ENCODE data around the gene TWF2. TPM values are rescaled to one million over a fixed set of nuclear protein-coding genes. Genes with fewer than 3 reads are reported as not detected.
A peak's percentile ranks its signal among the peaks of the same experiment; 100 is the strongest.

The TWF2 gene
- total RNA-seq, 3 donors from 2014 or later, result 69.7 to 76.5 (median 72.8) TPM

GRCh38 chr3:52216585-52217408 is 22.2 kb downstream of the TWF2 start:
- Mint-ChIP-seq H3K27me3 (ENCODE audit: low read depth) (no peaks in the 10 kb centered on the region), H3K9me3 (no peaks in the 10 kb centered on the region), H3K4me3 (peak overlapping the region; percentile 54), H3K36me3 (ENCODE audit: insufficient read depth) (peaks cover 30% of the 10 kb centered on the region), H3K4me1 (ENCODE audit: low read depth) (peaks cover 62% of the 10 kb centered on the region)
- ATAC-seq (peak; percentile 75 to 77), DNase-seq (peak; percentile 65)

DNA sequence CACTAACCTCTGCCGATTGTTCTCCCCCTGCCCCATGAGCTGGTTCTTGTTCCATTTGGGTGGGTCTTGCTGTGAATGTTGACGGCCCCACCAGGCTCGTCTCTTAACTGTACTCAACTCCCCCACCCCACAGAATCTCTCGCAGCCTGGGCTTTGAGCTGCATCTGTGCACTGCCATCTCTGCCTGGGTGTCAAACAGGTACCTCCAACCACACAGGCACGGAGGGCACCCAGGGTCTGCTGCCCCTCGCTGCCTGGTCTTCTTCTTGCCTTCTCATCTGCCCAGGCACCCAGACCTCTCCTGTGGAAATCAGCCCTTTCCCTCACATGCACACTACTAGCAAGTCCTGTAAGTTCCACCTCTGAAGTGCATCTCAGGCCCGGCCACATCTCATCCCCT is 23.6 kb downstream of the TWF2 start:
- no peak for ATAC-seq
- no peaks in the 10 kb centered on the region for H3K27me3 Mint-ChIP-seq (ENCODE audit: low read depth)
- no peak overlapping the region for H3K4me3 Mint-ChIP-seq
- H3K9me3 Mint-ChIP-seq, result no peaks in the 10 kb centered on the region
- peaks cover 48% of the 10 kb centered on the region for H3K4me1 Mint-ChIP-seq (ENCODE audit: low read depth)
- peaks cover 33% of the 10 kb centered on the region for H3K36me3 Mint-ChIP-seq (ENCODE audit: insufficient read depth)
- DNase-seq, result no peak

DNA sequence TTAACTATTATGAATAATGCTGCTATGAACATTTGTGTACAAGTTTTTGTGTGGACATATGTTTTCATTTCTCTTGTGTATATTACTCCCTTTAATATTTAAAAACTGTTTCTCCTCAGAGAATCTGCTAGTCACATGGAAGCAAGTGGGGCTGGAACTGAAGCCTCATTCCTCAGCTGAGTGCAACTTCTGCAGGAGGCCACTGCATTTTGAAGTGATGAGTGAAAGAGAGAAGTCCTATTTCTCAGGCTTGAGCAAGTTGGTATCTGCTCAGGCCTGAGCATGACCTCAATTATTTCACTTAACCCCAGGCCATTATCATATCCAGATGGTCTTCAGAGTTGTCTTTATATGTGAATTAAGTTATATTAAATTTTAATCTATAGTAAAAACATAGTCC is 25.1 kb downstream of the TWF2 start:
- H3K9me3 Mint-ChIP-seq, result no peaks in the 10 kb centered on the region

GRCh38 chr3:52213005-52213404 is 26.0 kb downstream of the TWF2 start:
- Mint-ChIP-seq H3K9me3 (no peaks in the 10 kb centered on the region), H3K27me3 (ENCODE audit: low read depth) (no peaks in the 10 kb centered on the region), H3K4me1 (ENCODE audit: low read depth) (peaks cover 28% of the 10 kb centered on the region), H3K4me3 (no peak overlapping the region), H3K36me3 (ENCODE audit: insufficient read depth) (peaks cover 40% of the 10 kb centered on the region)
- no peak for DNase-seq
- no peak for ATAC-seq

More for the DNA sequence above, 25.1 kb downstream of the TWF2 start:
- peaks cover 37% of the 10 kb centered on the region for H3K36me3 Mint-ChIP-seq (ENCODE audit: insufficient read depth)
- H3K4me3 Mint-ChIP-seq, result no peak overlapping the region
- ATAC-seq, result no peak
- H3K4me1 Mint-ChIP-seq (ENCODE audit: low read depth), result peaks cover 37% of the 10 kb centered on the region
- H3K27me3 Mint-ChIP-seq (ENCODE audit: low read depth), result no peaks in the 10 kb centered on the region
- no peak for DNase-seq

DNA sequence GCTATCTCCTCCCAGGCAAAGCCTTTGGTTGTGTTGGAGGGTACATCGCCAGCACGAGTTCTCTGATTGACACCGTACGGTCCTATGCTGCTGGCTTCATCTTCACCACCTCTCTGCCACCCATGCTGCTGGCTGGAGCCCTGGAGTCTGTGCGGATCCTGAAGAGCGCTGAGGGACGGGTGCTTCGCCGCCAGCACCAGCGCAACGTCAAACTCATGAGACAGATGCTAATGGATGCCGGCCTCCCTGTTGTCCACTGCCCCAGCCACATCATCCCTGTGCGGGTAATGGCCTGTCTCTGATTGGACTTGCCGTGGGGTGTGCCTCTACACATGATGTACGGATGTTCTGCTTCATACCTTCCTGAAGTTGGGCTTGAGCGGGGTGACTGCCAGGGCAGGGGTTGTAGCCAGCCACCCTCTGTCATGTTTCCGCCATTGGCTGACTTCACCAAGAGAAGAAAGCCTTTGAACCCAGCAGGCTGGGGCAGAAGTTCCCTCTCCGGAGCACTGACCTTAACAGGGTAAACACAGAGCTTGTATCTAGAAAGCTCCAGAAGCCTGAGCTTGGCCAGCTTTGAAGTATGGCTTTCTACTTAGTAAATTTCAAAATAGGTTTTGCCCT is 27.6 kb downstream of the TWF2 start:
- DNase-seq (no peak), ATAC-seq (no peak)
- no peaks in the 10 kb centered on the region for H3K27me3 Mint-ChIP-seq (ENCODE audit: low read depth)
- peaks cover 53% of the 10 kb centered on the region for H3K36me3 Mint-ChIP-seq (ENCODE audit: insufficient read depth)
- no peak overlapping the region for H3K4me3 Mint-ChIP-seq
- no peaks in the 10 kb centered on the region for H3K9me3 Mint-ChIP-seq
- peaks cover 13% of the 10 kb centered on the region for H3K4me1 Mint-ChIP-seq (ENCODE audit: low read depth)

DNA sequence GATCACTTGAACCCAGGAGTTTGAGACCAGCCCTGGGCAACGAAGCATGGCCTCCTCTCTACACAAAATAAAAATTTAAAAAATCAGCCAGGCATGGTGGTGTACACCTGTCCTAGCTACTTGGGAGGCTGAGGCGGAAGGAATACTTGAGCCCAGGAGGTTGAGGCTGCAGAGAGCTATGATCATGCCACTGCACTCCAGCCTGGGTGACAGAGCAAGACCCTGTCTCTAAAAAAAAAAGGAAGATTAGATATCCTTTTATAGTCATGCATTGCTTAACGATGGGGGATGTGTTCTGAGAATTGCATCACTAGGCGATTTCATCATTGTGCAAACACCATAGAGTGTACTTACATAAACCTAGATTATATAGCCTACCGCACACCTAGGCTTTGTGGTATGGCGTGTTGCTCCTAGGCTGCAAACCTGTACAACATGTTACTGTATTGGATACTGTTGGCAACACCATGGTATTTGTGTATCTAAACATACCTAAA is 28.4 kb downstream of the TWF2 start:
- DNase-seq (no peak), ATAC-seq (no peak)
- Mint-ChIP-seq H3K27me3 (ENCODE audit: low read depth) (no peaks in the 10 kb centered on the region), H3K36me3 (ENCODE audit: insufficient read depth) (peaks cover 57% of the 10 kb centered on the region), H3K4me3 (no peak overlapping the region), H3K9me3 (no peaks in the 10 kb centered on the region), H3K4me1 (ENCODE audit: low read depth) (peaks cover 10% of the 10 kb centered on the region)

DNA sequence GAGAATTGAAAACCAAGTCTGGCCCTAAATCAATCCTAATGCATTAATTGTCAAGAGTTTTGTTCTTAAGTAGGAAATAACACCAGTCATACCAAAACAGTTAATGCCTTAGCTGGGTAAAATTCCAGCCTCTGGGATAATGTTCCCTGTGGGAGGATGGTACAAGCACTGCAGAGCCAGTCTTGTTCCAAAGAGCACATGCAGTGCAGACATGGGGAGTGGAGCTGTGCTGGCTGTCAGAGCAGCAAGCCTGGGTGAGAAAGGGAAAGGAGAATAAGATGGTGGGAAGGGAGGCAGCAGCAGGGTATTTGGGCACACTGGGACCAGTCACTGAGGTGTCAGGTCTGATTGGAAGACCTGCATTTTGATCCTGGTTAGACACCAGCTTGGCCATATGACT is 28.9 kb downstream of the TWF2 start:
- Mint-ChIP-seq H3K4me1 (ENCODE audit: low read depth) (peaks cover 5% of the 10 kb centered on the region), H3K9me3 (no peaks in the 10 kb centered on the region), H3K36me3 (ENCODE audit: insufficient read depth) (peaks cover 54% of the 10 kb centered on the region), H3K27me3 (ENCODE audit: low read depth) (no peaks in the 10 kb centered on the region), H3K4me3 (no peak overlapping the region)
- no peak for DNase-seq
- no peak for ATAC-seq

GRCh38 chr3:52208556-52208955 is 30.4 kb downstream of the TWF2 start:
- H3K36me3 Mint-ChIP-seq (ENCODE audit: insufficient read depth), result peaks cover 59% of the 10 kb centered on the region
- no peak for ATAC-seq

DNA sequence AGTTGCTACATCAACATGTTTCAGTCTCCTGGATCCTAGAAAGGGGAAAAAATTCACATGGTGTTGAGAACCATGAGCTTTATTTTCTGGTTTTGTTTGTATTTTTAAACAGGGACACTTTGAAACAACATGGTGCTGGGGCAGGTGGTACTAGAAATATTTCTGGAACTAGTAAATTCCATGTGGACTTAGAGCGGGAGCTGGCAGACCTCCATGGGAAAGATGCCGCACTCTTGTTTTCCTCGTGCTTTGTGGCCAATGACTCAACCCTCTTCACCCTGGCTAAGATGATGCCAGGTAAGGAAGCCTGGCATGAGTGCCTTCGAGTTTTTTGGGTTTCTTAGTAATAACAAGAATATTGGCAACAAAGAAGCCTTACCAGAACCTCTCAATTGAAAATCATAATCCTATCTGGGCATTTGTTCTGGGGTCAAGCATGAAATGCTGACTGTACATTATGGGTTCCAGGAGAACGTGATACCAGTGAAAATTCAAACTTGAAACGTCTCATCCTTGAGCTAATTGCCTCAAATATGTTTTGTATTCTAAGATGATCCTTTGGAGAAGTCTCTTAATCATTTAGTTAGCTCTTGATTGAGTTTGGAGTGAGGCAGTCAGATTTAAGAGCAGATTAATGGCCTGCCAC is 33.1 kb downstream of the TWF2 start:
- Mint-ChIP-seq H3K4me3 (no peak overlapping the region), H3K27me3 (ENCODE audit: low read depth) (no peaks in the 10 kb centered on the region)
- no peak for ATAC-seq

More at GRCh38 chr3:52208556-52208955, 30.4 kb downstream of the TWF2 start:
- Mint-ChIP-seq H3K27me3 (ENCODE audit: low read depth) (no peaks in the 10 kb centered on the region), H3K4me1 (ENCODE audit: low read depth) (peaks cover 9% of the 10 kb centered on the region), H3K9me3 (no peaks in the 10 kb centered on the region), H3K4me3 (no peak overlapping the region)
- no peak for DNase-seq

DNA sequence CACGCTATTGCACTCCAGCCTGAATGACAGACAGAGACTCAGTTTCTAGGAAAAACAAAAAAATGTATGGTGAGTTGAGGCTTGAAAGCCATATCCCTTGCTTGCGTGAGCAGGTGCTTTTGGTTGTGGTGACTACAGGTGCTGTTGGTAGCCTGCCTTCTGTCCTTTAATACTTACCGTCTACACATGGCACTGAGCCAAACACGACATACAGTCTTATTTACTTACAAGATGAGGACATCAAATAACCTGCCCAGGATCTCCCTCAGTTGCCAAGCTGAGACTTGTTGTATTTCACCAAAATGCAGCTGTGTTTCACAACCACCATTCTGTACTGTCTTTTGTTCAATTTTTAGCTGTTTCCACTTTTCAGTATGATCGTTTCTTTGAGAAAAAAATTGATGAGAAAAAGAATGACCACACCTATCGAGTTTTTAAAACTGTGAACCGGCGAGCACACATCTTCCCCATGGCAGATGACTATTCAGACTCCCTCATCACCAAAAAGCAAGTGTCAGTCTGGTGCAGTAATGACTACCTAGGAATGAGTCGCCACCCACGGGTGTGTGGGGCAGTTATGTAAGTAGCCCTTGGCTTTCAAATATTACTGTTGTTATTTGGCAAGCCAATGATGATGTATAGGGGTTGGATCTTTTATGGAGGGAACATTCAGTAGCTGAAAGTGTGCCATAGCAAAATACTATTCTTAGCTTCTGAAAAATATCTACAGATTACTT is 34.5 kb downstream of the TWF2 start:
- no peak for DNase-seq
- no peak overlapping the region for H3K4me3 Mint-ChIP-seq
- peaks cover 61% of the 10 kb centered on the region for H3K36me3 Mint-ChIP-seq (ENCODE audit: insufficient read depth)

More for the DNA sequence above, 33.1 kb downstream of the TWF2 start:
- Mint-ChIP-seq H3K4me1 (ENCODE audit: low read depth) (peaks cover 29% of the 10 kb centered on the region), H3K36me3 (ENCODE audit: insufficient read depth) (peaks cover 57% of the 10 kb centered on the region), H3K9me3 (no peaks in the 10 kb centered on the region)
- no peak for DNase-seq

GRCh38 chr3:52203701-52204100 is 35.3 kb downstream of the TWF2 start:
- DNase-seq (no peak), ATAC-seq (no peak)
- Mint-ChIP-seq H3K4me1 (ENCODE audit: low read depth) (peaks cover 43% of the 10 kb centered on the region), H3K27me3 (ENCODE audit: low read depth) (no peaks in the 10 kb centered on the region), H3K9me3 (no peaks in the 10 kb centered on the region), H3K36me3 (ENCODE audit: insufficient read depth) (peaks cover 62% of the 10 kb centered on the region), H3K4me3 (no peak overlapping the region)

More for the DNA sequence above, 34.5 kb downstream of the TWF2 start:
- ATAC-seq, result peak in 1 of 2 donors; percentile 52
- Mint-ChIP-seq H3K27me3 (ENCODE audit: low read depth) (no peaks in the 10 kb centered on the region), H3K9me3 (no peaks in the 10 kb centered on the region), H3K4me1 (ENCODE audit: low read depth) (peaks cover 35% of the 10 kb centered on the region)

DNA sequence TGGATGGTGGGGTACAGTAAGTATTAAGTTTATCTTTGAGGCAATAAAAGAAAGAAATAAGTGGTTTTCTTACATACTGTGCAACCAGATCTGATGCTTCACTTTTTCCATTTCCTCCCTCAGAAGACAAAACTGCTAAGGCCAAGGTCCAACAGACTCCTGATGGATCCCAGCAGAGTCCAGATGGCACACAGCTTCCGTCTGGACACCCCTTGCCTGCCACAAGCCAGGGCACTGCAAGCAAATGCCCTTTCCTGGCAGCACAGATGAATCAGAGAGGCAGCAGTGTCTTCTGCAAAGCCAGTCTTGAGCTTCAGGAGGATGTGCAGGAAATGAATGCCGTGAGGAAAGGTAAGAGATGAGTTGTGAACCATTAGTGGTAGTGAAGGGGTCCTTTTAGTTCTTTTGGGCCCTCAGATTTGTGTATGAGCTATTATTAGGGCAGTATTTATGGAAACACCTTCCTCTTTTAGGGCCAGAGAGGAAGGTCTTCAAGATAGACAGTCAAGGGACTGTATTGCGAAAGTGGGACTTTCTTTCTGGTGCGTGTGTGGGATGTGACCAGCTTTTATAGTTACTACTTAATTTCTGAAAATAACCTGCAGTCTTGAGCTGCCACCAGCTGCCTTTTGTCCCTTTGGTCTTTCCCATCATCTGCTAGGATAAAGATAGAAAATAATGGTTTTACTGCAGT is 36.4 kb downstream of the TWF2 start:
- no peak for ATAC-seq
- Mint-ChIP-seq H3K27me3 (ENCODE audit: low read depth) (no peaks in the 10 kb centered on the region), H3K9me3 (no peaks in the 10 kb centered on the region), H3K4me1 (ENCODE audit: low read depth) (peaks cover 49% of the 10 kb centered on the region), H3K36me3 (ENCODE audit: insufficient read depth) (peaks cover 53% of the 10 kb centered on the region), H3K4me3 (no peak overlapping the region)
- no peak for DNase-seq

GRCh38 chr3:52200981-52201679 is 37.8 kb downstream of the TWF2 start:
- no peaks in the 10 kb centered on the region for H3K27me3 Mint-ChIP-seq (ENCODE audit: low read depth)
- peaks cover 43% of the 10 kb centered on the region for H3K36me3 Mint-ChIP-seq (ENCODE audit: insufficient read depth)
- DNase-seq (no peak), ATAC-seq (no peak)
- H3K4me1 Mint-ChIP-seq (ENCODE audit: low read depth), result peaks cover 57% of the 10 kb centered on the region
- no peak overlapping the region for H3K4me3 Mint-ChIP-seq
- H3K9me3 Mint-ChIP-seq, result no peaks in the 10 kb centered on the region

All from activated T-cell treated with anti-CD3 and anti-CD28 coated beads, Interleukin-2, amount 50 U/mL, for 4 hours (primary cell).